CD14-positive monocyte (primary cell): ENCODE results near the gene CACNA1D. TPM values are rescaled to one million over a fixed set of nuclear protein-coding genes. Genes with fewer than 3 reads are reported as not detected.

Experiments used
- DNase-seq, 3 donors: peaks; one replicate each; pipeline ENCODE4 v3.0.0-alpha.2; 2011 to 2022
- H2AFZ ChIP-seq: 2 replicates; pipeline ENCODE4 v1.6.0; 2012; ENCODE audit warnings: mild to moderate bottlenecking, low read depth, low read length, inconsistent platforms; ENCODE audit not compliant: insufficient read depth, poor library complexity, severe bottlenecking
- H3K27ac ChIP-seq, 2 donors: 1 replicate in 1 of 2; 2 replicates in 1 of 2; pipeline ENCODE4 v1.5.1; 2012 to 2013; ENCODE audit warnings: low read length in 2 of 2, control low read depth in 1 of 2, inconsistent platforms in 1 of 2, low read depth in 1 of 2, mild to moderate bottlenecking in 1 of 2
- H3K27me3 ChIP-seq, 2 donors: one replicate each; pipeline versions ENCODE4 v1.6.0 to v1.6.1; 2011 to 2013; ENCODE audit warnings: low read length in 2 of 2; ENCODE audit not compliant: control insufficient read depth in 2 of 2, insufficient read depth in 2 of 2
- H3K36me3 ChIP-seq, 2 donors: replicated peaks in 1 of 2; 1 replicate in 1 of 2; 2 replicates in 1 of 2; pipeline versions ENCODE4 v1.5.1 to v1.6.1; 2012 to 2013; ENCODE audit warnings: low read length in 2 of 2, control low read depth in 1 of 2, inconsistent platforms in 1 of 2, mild to moderate bottlenecking in 1 of 2; ENCODE audit not compliant: insufficient read depth in 2 of 2, control insufficient read depth in 1 of 2
- H3K4me1 ChIP-seq, 2 donors: 1 replicate in 1 of 2; 2 replicates in 1 of 2; pipeline versions ENCODE4 v1.5.1 to v1.6.1; 2012 to 2013; ENCODE audit warnings: low read length in 2 of 2, control low read depth in 1 of 2, inconsistent platforms in 1 of 2, mild to moderate bottlenecking in 1 of 2, moderate library complexity in 1 of 2; ENCODE audit not compliant: insufficient read depth in 2 of 2, control insufficient read depth in 1 of 2
- H3K4me2 ChIP-seq: replicated peaks from 2 replicates; pipeline ENCODE3; 2012; ENCODE audit warnings: low read length, moderate library complexity, mild to moderate bottlenecking; ENCODE audit not compliant: poor library complexity, severe bottlenecking; ENCODE audit errors: extremely low read depth
- H3K4me3 ChIP-seq, 3 experiments: fragments of 200-600 bp in 1 of 3; sonication (generic) in 1 of 3; replicated peaks in 1 of 3; 1 replicate in 2 of 3; 2 replicates in 1 of 3; pipeline ENCODE4 v1.5.1; 2011 to 2013; ENCODE audit warnings: low read length in 3 of 3, mild to moderate bottlenecking in 3 of 3, control low read depth in 2 of 3, low read depth in 2 of 3, inconsistent platforms in 1 of 3, moderate library complexity in 1 of 3
- H3K79me2 ChIP-seq: 2 replicates; pipeline ENCODE4 v1.6.0; 2012; ENCODE audit warnings: mild to moderate bottlenecking, control low read depth, inconsistent platforms, low read length, moderate library complexity; ENCODE audit not compliant: insufficient read depth
- H3K9ac ChIP-seq: 2 replicates; pipeline ENCODE4 v1.6.0; 2017; ENCODE audit warnings: low read length, mild to moderate bottlenecking; ENCODE audit not compliant: insufficient read depth, poor library complexity, severe bottlenecking
- H3K9me3 ChIP-seq, 2 donors: replicated peaks in 1 of 2; 1 replicate in 1 of 2; 2 replicates in 1 of 2; pipeline versions ENCODE4 v1.5.1 to v1.6.1; 2012 to 2013; ENCODE audit warnings: low read length in 2 of 2, control low read depth in 1 of 2; ENCODE audit not compliant: control insufficient read depth in 1 of 2, insufficient read depth in 1 of 2
- H4K20me1 ChIP-seq: 2 replicates; pipeline ENCODE4 v1.6.0; 2012; ENCODE audit warnings: mild to moderate bottlenecking, low read length, control low read depth, moderate library complexity; ENCODE audit not compliant: insufficient read depth
- H3K27ac Mint-ChIP-seq, 7 donors: one replicate each; pipeline ENCODE4 v1.8.0; 2020; ENCODE audit warnings: mild to moderate bottlenecking in 7 of 7, mixed read lengths in 7 of 7, moderate library complexity in 6 of 7, inconsistent platforms in 2 of 7
- H3K27me3 Mint-ChIP-seq, 3 donors: one replicate each; pipeline ENCODE4 v1.8.0; 2021 to 2022; ENCODE audit warnings: low read depth in 3 of 3, mild to moderate bottlenecking in 3 of 3, mixed read lengths in 3 of 3, moderate library complexity in 3 of 3, inconsistent platforms in 1 of 3
- H3K36me3 Mint-ChIP-seq, 2 donors: one replicate each; pipeline ENCODE4 v1.8.0; 2020; ENCODE audit warnings: mixed read lengths in 2 of 2, inconsistent platforms in 1 of 2, mild to moderate bottlenecking in 1 of 2
- H3K4me1 Mint-ChIP-seq: one replicate; pipeline ENCODE4 v1.8.0; 2020; ENCODE audit warnings: mild to moderate bottlenecking, mixed read lengths
- H3K4me3 Mint-ChIP-seq, 2 donors: one replicate each; pipeline ENCODE4 v1.8.0; 2020; ENCODE audit warnings: mild to moderate bottlenecking in 2 of 2, mixed read lengths in 2 of 2, moderate library complexity in 1 of 2
- H3K9me3 Mint-ChIP-seq, 7 donors: one replicate each; pipeline ENCODE4 v1.8.0; 2020 to 2022; ENCODE audit warnings: mixed read lengths in 7 of 7, mild to moderate bottlenecking in 6 of 7, moderate library complexity in 6 of 7, inconsistent platforms in 2 of 7
- WGBS: methylation state at CpG from one replicate; pipeline ENCODE4 v1.1.5; 2013; ENCODE audit warnings: missing lambda C conversion rate; ENCODE audit not compliant: insufficient coverage; 5-methylcytosine and 5-hydroxymethylcytosine counted together
- intact Hi-C, 2 donors: fragments of 100-400 bp; cut with micrococcal nuclease; formaldehyde crosslinking; loops; one replicate each; pipeline versions ENCODE4 v1.15.0 to v1.15.1; 2023
- polyA plus RNA-seq, 3 donors: library from polyadenylated mRNA; depleted of rRNA in 1 of 3; unstranded in 2 of 3; stranded (reverse) in 1 of 3; fragments of 300-500 nt in 2 of 3; fragments of >200 nt in 1 of 3; fragmentation: Illumina TruSeq in 2 of 3; gene quantifications; 1 replicate in 2 of 3; 2 replicates in 1 of 3; pipeline ENCODE4 v1.2.3, GENCODE V29; 2012 to 2021
- TF ChIP-seq, protein P1 (sequence below): fragments of 200-600 bp; IDR thresholded peaks from one replicate; pipeline ENCODE4 v1.8.0; 2022; ENCODE audit warnings: antibody characterized with exemption, mild to moderate bottlenecking

CACNA1D gene
- polyA plus RNA-seq, 3 donors = 0.29 to 1.2 (median 0.98) TPM

DNA sequence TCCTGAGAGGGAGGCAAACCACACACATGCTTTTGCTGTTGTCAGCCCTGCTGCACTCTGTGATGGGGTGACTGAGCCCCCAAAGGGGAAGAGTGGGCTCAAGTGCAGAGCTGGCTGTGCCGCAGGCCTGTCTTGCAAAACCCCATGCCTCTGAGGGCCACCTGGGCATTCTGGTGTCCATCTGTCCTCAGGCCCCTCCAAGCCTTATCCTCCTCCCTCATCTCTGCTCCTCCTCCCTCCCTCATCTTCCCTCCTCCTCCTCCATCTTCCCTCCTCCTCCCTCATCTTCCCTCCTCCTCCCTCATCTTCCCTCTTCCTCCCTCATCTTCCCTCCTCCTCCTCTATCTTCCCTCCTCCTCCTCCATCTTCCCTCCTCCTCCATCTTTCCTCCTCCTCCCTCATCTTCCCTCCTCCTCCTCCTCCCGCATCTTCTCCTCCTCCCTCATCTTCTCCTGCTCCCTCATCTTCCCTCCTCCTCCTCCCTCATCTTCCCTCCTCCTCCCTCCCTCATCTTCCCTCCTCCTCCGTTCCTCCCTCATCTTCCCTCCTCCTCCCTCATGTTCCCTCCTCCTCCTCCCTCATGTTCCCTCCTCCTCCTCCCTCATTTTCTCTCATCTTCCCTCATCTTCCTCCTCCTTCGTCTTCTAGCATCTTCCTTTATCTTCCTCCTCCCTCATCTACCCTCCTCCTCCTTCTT, 311.2 kb downstream of the CACNA1D start:
- Histone ChIP-seq H3K79me2 (no peaks in the 10 kb centered on the region), H3K27me3 (no peaks in the 10 kb centered on the region), H4K20me1 (no peaks in the 10 kb centered on the region), H3K4me1 (no peaks in the 10 kb centered on the region), H3K27ac (no peak overlapping the region), H3K4me2 (no peak overlapping the region), H3K9ac (no peak overlapping the region), H3K4me3 (no peak overlapping the region), H3K9me3 (no peaks in the 10 kb centered on the region), H2AFZ (no peak overlapping the region), H3K36me3 (no peaks in the 10 kb centered on the region)
- DNase-seq = no peak
- Mint-ChIP-seq H3K4me3 (no peak overlapping the region), H3K4me1 (no peaks in the 10 kb centered on the region), H3K9me3 (no peaks in the 10 kb centered on the region), H3K27me3 (peaks cover 3 to 12% (median 8%) of the 10 kb centered on the region in 3 donors), H3K36me3 (no peaks in the 10 kb centered on the region), H3K27ac (no peak overlapping the region)
- TF ChIP-seq, protein P1, sequence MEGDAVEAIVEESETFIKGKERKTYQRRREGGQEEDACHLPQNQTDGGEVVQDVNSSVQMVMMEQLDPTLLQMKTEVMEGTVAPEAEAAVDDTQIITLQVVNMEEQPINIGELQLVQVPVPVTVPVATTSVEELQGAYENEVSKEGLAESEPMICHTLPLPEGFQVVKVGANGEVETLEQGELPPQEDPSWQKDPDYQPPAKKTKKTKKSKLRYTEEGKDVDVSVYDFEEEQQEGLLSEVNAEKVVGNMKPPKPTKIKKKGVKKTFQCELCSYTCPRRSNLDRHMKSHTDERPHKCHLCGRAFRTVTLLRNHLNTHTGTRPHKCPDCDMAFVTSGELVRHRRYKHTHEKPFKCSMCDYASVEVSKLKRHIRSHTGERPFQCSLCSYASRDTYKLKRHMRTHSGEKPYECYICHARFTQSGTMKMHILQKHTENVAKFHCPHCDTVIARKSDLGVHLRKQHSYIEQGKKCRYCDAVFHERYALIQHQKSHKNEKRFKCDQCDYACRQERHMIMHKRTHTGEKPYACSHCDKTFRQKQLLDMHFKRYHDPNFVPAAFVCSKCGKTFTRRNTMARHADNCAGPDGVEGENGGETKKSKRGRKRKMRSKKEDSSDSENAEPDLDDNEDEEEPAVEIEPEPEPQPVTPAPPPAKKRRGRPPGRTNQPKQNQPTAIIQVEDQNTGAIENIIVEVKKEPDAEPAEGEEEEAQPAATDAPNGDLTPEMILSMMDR = no peak
- intact Hi-C loops = no loop called here
- WGBS = 89% methylated on average over 4 of the region's 4 CpGs

DNA sequence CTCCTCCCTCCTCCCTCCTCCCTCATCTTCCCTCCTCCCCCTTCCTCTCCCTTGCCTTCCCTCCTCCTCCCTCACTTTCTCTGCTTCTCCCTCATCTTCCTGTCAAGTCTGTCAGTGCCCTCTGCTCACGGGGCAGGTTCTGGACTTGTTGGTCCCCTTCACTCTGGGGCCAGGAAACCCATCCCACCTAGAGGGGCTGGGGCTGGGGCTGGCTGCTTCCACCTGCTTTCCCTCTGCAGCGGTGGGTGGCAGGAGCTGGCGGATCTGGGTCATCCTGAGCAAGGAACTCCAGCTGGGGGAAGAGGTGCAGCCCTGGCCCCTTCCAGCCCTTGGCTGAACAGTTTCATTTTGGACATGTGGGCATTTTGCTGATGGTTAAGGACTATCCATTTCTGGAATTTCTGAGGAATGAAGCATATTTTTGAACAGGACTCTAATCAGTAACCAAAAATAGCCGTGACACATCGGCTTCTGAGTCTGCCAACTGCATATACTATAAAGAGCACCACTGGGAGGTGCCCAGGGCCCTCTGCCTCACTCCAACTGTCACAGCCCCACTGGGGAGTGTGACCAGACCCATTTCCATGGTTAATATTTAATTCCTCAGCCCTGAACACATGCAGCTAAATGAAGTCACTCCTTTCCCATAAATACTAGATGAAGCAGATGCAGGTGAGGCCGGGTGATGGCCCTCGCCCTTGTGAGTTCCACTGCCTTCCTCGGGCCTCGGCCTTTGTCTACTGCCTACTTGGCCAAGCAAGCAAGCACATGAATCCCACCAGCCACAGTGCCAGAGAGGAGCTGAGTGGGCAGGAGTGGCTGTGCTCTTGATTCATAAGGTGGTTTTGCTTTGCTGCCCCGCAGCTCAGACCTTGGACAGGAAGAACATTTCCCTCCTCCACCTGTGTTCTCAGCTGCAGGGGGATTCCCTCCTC, 312.0 kb downstream of the CACNA1D start:
- DNase-seq = no peak
- intact Hi-C loops = no loop called here
- Mint-ChIP-seq H3K4me1 (no peaks in the 10 kb centered on the region), H3K36me3 (no peaks in the 10 kb centered on the region), H3K4me3 (no peak overlapping the region), H3K9me3 (no peaks in the 10 kb centered on the region), H3K27me3 (peaks cover 3 to 12% (median 8%) of the 10 kb centered on the region in 3 donors), H3K27ac (no peak overlapping the region)
- Histone ChIP-seq H3K27me3 (no peaks in the 10 kb centered on the region), H3K4me3 (no peak overlapping the region), H3K9me3 (no peaks in the 10 kb centered on the region), H3K4me1 (no peaks in the 10 kb centered on the region), H4K20me1 (no peaks in the 10 kb centered on the region), H3K79me2 (no peaks in the 10 kb centered on the region), H2AFZ (no peak overlapping the region), H3K36me3 (no peaks in the 10 kb centered on the region), H3K9ac (no peak overlapping the region), H3K27ac (no peak overlapping the region), H3K4me2 (no peak overlapping the region)
- 83% methylated on average over 1 of the region's 10 CpGs for WGBS
- TF ChIP-seq, protein P1 = no peak
